ENCODE data around the gene DMRT1. TPM values are rescaled to one million over a fixed set of nuclear protein-coding genes. Genes with fewer than 3 reads are reported as not detected.

DMRT1 gene
- total RNA-seq, 1 donor from 2014 or later, result not detected

GRCh38 chr9:800591-801150 lies 40.8 kb upstream of the DMRT1 start:
- no peaks in the 10 kb centered on the region for H3K36me3 Mint-ChIP-seq (ENCODE audit: insufficient read depth)
- H3K4me3 Mint-ChIP-seq (ENCODE audit: low read depth), result no peak overlapping the region
- no peak for TF ChIP-seq CTCF (IDR thresholded peaks at IDR 0.05; ENCODE audit: unreplicated experiment)
- no peaks in the 10 kb centered on the region for H3K9me3 Mint-ChIP-seq (ENCODE audit: low read depth)
- no peak for DNase-seq (ENCODE audit: low spot score, unreplicated experiment)
- H3K4me1 Mint-ChIP-seq (ENCODE audit: low read depth), result no peaks in the 10 kb centered on the region
- H3K27ac Mint-ChIP-seq, result no peak overlapping the region
- H3K27me3 Mint-ChIP-seq, result no peaks in the 10 kb centered on the region

GRCh38 chr9:801399-802071 lies 40.0 kb upstream of the DMRT1 start:
- TF ChIP-seq CTCF (IDR thresholded peaks at IDR 0.05; ENCODE audit: unreplicated experiment), result no peak
- H3K4me3 Mint-ChIP-seq (ENCODE audit: low read depth), result no peak overlapping the region
- H3K36me3 Mint-ChIP-seq (ENCODE audit: insufficient read depth), result no peaks in the 10 kb centered on the region
- no peak overlapping the region for H3K27ac Mint-ChIP-seq
- no peaks in the 10 kb centered on the region for H3K4me1 Mint-ChIP-seq (ENCODE audit: low read depth)
- DNase-seq (ENCODE audit: low spot score, unreplicated experiment), result no peak
- H3K9me3 Mint-ChIP-seq (ENCODE audit: low read depth), result no peaks in the 10 kb centered on the region
- H3K27me3 Mint-ChIP-seq, result no peaks in the 10 kb centered on the region

GRCh38 chr9:804026-804425 lies 37.5 kb upstream of the DMRT1 start:
- Mint-ChIP-seq H3K9me3 (ENCODE audit: low read depth) (no peaks in the 10 kb centered on the region), H3K4me3 (ENCODE audit: low read depth) (no peak overlapping the region), H3K27ac (no peak overlapping the region), H3K4me1 (ENCODE audit: low read depth) (no peaks in the 10 kb centered on the region), H3K36me3 (ENCODE audit: insufficient read depth) (no peaks in the 10 kb centered on the region), H3K27me3 (peaks cover 3% of the 10 kb centered on the region)
- no peak for DNase-seq (ENCODE audit: low spot score, unreplicated experiment)
- TF ChIP-seq CTCF (IDR thresholded peaks at IDR 0.05; ENCODE audit: unreplicated experiment), result no peak

GRCh38 chr9:805151-805550 lies 36.3 kb upstream of the DMRT1 start:
- TF ChIP-seq CTCF (IDR thresholded peaks at IDR 0.05; ENCODE audit: unreplicated experiment), result no peak
- no peak overlapping the region for H3K27ac Mint-ChIP-seq
- no peaks in the 10 kb centered on the region for H3K9me3 Mint-ChIP-seq (ENCODE audit: low read depth)
- no peaks in the 10 kb centered on the region for H3K36me3 Mint-ChIP-seq (ENCODE audit: insufficient read depth)
- no peak overlapping the region for H3K4me3 Mint-ChIP-seq (ENCODE audit: low read depth)
- DNase-seq (ENCODE audit: low spot score, unreplicated experiment), result no peak
- peaks cover 3% of the 10 kb centered on the region for H3K27me3 Mint-ChIP-seq
- no peaks in the 10 kb centered on the region for H3K4me1 Mint-ChIP-seq (ENCODE audit: low read depth)

GRCh38 chr9:806285-807156 lies 35.0 kb upstream of the DMRT1 start:
- DNase-seq (ENCODE audit: low spot score, unreplicated experiment), result no peak
- peak; percentile 74 for TF ChIP-seq CTCF (IDR thresholded peaks at IDR 0.05; ENCODE audit: unreplicated experiment)
- no peak overlapping the region for H3K27ac Mint-ChIP-seq
- H3K4me3 Mint-ChIP-seq (ENCODE audit: low read depth), result no peak overlapping the region
- no peaks in the 10 kb centered on the region for H3K4me1 Mint-ChIP-seq (ENCODE audit: low read depth)
- H3K36me3 Mint-ChIP-seq (ENCODE audit: insufficient read depth), result no peaks in the 10 kb centered on the region
- H3K9me3 Mint-ChIP-seq (ENCODE audit: low read depth), result no peaks in the 10 kb centered on the region
- peaks cover 3% of the 10 kb centered on the region for H3K27me3 Mint-ChIP-seq

Measured in progenitor cell of endocrine pancreas (in vitro differentiated cells).